T-helper 1 cell treated with Interleukin-12 subunit alpha and Interleukin-12 subunit beta and Interleukin-4 antibody, amounts not matched to agents 30 μg/mL and 1 μg/mL, for 36 hours (primary cell): Measurements from ENCODE around the gene CEP72.
A peak's percentile ranks its signal among the peaks of the same experiment; 100 is the strongest.

Experiments used
- H3K27ac Mint-ChIP-seq: one replicate; pipeline ENCODE4 v1.8.0; 2021; ENCODE audit warnings: mild to moderate bottlenecking, mixed read lengths
- H3K27me3 Mint-ChIP-seq: one replicate; pipeline ENCODE4 v1.8.0; 2021; ENCODE audit warnings: low read depth, mixed read lengths
- H3K36me3 Mint-ChIP-seq: one replicate; pipeline ENCODE4 v1.8.0; 2021; ENCODE audit warnings: low read depth, mixed read lengths
- H3K4me1 Mint-ChIP-seq: one replicate; pipeline ENCODE4 v1.8.0; 2021; ENCODE audit warnings: low read depth, mixed read lengths
- H3K4me3 Mint-ChIP-seq: one replicate; pipeline ENCODE4 v1.8.0; 2021; ENCODE audit warnings: mild to moderate bottlenecking, moderate library complexity, mixed read lengths
- H3K9me3 Mint-ChIP-seq: one replicate; pipeline ENCODE4 v1.8.0; 2021; ENCODE audit warnings: mixed read lengths

The CEP72 gene

DNA sequence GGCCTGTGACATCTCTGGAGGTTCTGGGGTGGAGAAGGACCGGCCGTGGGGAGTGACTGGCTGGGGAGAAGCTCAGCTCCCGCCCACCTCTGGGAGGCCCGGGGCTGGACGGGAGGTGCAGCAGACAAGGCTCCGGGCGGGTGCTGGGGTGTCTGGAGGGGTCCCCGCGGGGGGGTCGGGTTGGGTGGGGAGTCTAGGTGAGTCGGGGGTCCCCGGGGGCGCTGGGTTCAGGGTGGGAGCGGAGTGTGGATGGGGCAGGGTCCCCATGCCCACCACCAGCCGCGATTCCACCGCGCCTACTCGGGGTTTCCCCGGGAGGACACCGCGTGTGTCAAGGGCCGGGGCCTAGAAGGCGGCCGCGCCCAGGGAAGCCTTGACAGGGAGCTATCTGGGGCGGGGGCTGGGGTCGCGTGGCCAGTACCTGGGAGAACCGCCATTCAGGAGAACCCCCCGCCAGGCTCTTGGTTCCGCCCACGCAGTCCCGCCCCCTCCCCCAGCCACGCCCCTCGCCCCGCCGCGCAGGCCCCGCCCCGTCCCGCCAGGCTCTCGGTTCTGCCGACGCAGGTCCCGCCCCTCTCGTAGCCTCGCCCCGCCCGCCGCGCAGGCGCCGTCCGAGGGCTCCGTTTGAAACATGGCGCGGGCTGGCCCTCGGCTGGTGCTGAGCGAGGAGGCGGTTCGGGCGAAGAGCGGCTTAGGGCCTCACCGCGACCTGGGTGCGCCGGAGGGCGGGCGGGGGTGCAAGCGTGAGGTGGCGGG lies at the start of gene CEP72:
Gene CEP72, plus strand, starts transcription at position 610 of the 756 bp plus-strand sequence. Its CDS starts 22 bp downstream, at position 632.
- Mint-ChIP-seq H3K27me3 (no peaks in the 10 kb centered on the region), H3K36me3 (peaks cover 15% of the 10 kb centered on the region), H3K4me1 (peaks cover 38% of the 10 kb centered on the region), H3K27ac (peak within 1 kb of the TSS; percentile 85), H3K4me3 (peak within 1 kb of the TSS; percentile 96), H3K9me3 (peaks cover 4% of the 10 kb centered on the region)

DNA sequence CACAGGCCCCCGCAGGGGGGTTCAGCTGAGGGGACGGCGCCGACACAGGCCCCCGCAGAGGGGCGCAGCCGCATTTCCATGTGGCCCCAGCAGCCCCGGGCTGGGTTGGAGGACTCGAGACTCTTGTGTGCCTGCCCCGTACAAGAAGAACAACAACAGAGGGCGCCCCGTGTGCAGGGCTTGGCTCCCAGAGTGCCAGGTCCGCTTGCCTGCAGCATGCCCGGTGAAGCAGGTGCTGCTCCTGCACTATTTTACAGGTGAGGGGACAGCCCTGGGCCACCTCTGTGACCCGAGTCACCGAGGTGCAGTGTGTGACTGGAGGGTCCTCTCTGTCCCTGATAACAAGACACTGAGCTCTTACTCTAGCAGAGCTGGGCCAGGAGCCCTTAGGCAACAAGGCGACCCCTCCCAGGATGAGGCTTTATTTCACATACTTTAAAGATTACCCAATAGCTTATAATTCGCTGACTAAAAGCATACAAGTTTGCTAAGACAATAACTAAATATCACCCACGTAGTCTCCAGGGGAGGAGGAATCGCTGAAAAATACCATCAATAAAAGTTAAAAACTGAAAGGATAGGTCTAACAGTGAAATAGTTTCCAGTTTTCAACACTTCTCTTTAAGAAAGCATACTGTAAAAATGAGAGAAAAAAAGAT lies 46.2 kb upstream of the CEP72 start:
- Mint-ChIP-seq H3K4me3 (no peak overlapping the region), H3K4me1 (no peaks in the 10 kb centered on the region), H3K27ac (no peak overlapping the region), H3K9me3 (no peaks in the 10 kb centered on the region), H3K27me3 (peaks cover 16% of the 10 kb centered on the region), H3K36me3 (no peaks in the 10 kb centered on the region)

DNA sequence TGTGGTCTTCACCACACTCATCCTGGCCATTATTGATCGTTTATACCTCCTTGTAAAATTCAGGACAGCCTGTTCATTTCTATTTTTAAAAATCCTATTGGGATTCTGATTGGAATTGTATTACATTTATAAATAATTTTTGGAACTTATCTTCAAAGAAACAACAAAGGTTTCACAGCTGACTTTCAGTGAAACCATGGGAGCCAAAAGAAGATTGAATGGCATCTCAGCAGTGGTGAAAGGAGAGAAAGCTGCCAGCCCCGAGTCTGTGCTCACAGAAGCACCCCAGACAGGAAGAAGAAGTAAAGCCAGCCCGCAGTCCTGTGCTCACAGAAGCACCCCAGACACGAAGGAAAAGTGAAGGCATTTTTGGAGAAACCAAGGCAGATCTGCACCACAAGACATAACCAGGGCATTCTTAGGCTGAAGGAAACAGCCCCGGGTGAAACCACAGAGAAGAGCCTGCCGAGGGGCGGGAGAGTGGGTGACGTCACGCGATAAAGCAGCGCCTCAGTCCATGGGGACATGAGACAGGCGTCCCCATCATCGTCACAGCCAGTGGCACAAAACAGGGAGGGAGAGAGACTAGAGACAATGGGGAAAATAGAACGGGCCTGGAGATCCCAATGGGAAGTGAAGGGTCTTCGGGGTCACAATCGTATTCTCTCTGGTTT lies 45.4 kb upstream of the CEP72 start:
- Mint-ChIP-seq H3K27ac (no peak overlapping the region), H3K9me3 (no peaks in the 10 kb centered on the region), H3K4me3 (no peak overlapping the region), H3K4me1 (no peaks in the 10 kb centered on the region), H3K36me3 (no peaks in the 10 kb centered on the region), H3K27me3 (peaks cover 16% of the 10 kb centered on the region)

DNA sequence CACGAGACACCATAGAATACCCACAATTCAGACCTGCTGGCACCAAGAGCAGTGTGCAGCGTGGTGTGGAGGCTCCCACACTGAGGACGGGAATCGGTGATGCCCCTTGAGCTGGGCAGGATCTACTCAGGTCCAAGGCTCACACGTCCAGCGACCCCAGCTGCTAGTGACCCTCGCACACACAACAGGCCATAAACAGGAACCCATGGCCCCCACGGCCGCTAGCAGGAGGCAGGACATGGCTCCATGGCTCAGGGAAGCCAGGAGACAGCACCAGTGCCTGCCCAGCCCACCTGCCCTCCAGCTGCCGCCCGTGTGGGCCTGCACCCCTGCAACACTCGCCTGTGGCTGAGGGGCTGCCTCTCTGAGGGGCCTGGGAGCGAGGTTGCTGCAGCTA lies 44.5 kb upstream of the CEP72 start:
- H3K4me3 Mint-ChIP-seq, result no peak overlapping the region
- no peaks in the 10 kb centered on the region for H3K9me3 Mint-ChIP-seq
- H3K27ac Mint-ChIP-seq, result no peak overlapping the region
- no peaks in the 10 kb centered on the region for H3K36me3 Mint-ChIP-seq
- H3K4me1 Mint-ChIP-seq, result no peaks in the 10 kb centered on the region
- peaks cover 16% of the 10 kb centered on the region for H3K27me3 Mint-ChIP-seq

DNA sequence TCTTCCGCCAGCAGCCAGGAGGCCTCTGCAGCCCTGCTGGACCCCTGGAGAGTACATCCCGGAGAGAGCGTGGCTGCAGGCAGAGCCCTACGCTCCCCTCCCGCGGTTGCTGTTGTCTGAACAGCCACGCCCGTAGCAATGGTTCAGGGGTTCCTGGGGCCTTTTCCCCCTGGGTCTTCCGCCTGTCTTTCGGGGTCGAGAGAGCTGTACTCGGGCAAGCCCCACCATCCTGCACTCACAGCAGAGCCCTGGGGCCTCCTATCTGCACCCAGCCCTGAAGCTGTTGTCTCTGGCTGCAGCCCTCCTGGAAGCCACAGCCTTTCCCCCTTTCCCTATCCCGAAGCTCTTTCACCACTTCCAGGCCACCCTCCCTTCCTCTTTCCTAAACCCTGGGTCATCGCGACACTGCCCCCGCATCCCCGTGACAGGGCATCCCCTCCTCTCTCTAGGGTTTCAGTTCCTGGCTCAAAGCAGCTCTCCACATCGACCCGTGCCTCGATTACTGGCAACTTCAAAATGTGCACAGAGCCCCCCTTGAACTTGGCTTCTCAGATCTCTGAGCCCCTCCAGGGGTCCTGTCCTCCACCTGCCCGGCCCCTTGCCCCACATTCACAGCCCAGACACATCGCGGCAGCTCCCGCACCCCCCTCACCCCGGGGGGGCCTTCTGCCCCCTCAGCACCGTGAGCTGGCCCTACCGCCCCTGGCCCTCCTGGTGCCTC lies 43.9 kb upstream of the CEP72 start:
- H3K36me3 Mint-ChIP-seq, result no peaks in the 10 kb centered on the region
- peaks cover 16% of the 10 kb centered on the region for H3K27me3 Mint-ChIP-seq
- H3K27ac Mint-ChIP-seq, result no peak overlapping the region
- no peaks in the 10 kb centered on the region for H3K4me1 Mint-ChIP-seq
- no peaks in the 10 kb centered on the region for H3K9me3 Mint-ChIP-seq
- H3K4me3 Mint-ChIP-seq, result no peak overlapping the region

- peaks cover 16% of the 10 kb centered on the region for H3K27me3 Mint-ChIP-seq
- H3K36me3 Mint-ChIP-seq, result no peaks in the 10 kb centered on the region
- H3K27ac Mint-ChIP-seq, result no peak overlapping the region
- no peak overlapping the region for H3K4me3 Mint-ChIP-seq
- no peaks in the 10 kb centered on the region for H3K4me1 Mint-ChIP-seq
- no peaks in the 10 kb centered on the region for H3K9me3 Mint-ChIP-seq
These were observed 43.3 kb upstream of the CEP72 start for GRCh38 chr5:568809-569208.

GRCh38 chr5:569358-569867 lies 42.7 kb upstream of the CEP72 start:
- no peaks in the 10 kb centered on the region for H3K36me3 Mint-ChIP-seq
- H3K9me3 Mint-ChIP-seq, result no peaks in the 10 kb centered on the region
- H3K4me1 Mint-ChIP-seq, result no peaks in the 10 kb centered on the region
- H3K27me3 Mint-ChIP-seq, result peaks cover 16% of the 10 kb centered on the region
- no peak overlapping the region for H3K27ac Mint-ChIP-seq
- no peak overlapping the region for H3K4me3 Mint-ChIP-seq

DNA sequence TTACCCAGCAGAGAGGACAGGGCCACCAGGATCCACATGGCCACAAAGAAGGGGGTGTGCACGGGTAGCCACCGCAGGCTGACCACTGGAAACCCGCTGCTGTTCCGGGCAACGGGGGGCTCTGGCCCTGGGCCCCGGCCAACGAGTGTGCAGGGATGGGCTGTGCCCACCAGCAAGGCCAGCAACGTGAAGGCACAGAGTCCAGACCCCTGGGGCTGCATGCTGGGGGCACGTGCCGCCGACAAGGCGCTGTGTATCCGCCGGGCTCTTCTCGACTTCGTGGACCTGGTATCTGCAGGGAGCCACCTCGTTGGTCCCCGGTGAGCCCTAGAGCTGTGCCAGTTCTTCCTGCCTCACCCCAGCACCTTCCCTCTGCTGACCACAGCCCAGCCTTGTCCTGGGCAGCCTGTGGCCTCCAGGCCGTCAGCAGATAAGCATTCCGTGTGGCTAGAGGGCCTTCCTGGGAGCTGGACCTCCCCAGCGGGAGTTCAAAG lies 42.2 kb upstream of the CEP72 start:
- Mint-ChIP-seq H3K27ac (no peak overlapping the region), H3K9me3 (no peaks in the 10 kb centered on the region), H3K36me3 (no peaks in the 10 kb centered on the region), H3K4me1 (no peaks in the 10 kb centered on the region), H3K27me3 (peaks cover 16% of the 10 kb centered on the region), H3K4me3 (no peak overlapping the region)

DNA sequence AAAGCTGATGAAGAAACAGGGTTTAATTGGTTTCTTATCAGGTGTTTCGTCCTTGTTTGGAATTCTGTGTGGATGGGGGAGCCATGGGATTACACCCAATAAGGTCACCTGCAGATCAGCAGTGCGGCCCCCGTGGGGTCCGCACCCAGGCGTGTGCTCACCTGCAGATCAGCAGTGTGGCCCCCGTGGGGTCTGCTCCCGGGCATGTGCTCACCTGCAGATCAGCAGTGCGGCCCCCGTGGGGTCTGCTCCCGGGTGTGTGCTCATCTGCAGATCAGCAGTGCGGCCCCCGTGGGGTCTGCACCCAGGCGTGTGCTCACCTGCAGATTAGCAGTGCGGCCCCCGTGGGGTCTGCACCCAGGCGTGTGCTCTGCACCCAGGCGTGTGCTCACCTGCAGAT lies 41.7 kb upstream of the CEP72 start:
- Mint-ChIP-seq H3K9me3 (no peaks in the 10 kb centered on the region), H3K27me3 (peaks cover 22% of the 10 kb centered on the region), H3K4me1 (no peaks in the 10 kb centered on the region), H3K4me3 (no peak overlapping the region), H3K36me3 (no peaks in the 10 kb centered on the region), H3K27ac (no peak overlapping the region)

DNA sequence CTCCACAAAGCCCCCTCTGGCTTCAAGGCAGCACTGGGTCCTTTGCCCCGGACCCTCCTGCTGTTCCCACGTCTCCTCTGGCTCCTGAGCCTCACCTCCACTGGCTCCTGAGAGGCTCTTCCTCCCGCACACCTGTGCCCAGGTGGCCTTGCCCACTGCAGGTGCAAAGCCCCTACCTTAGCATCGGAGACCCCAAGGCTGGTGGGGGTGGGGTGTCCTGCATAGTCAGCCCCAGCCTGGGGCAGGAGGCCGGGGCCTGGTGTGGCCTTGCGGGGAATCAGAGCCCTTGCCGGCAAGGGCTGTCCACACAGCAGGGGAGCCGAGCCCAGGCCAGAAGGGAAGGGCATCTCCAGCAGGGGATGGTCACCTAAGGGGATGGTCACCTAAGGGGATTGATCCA lies 41.3 kb upstream of the CEP72 start:
- Mint-ChIP-seq H3K27me3 (peaks cover 21% of the 10 kb centered on the region), H3K4me1 (no peaks in the 10 kb centered on the region), H3K27ac (no peak overlapping the region), H3K4me3 (no peak overlapping the region), H3K36me3 (no peaks in the 10 kb centered on the region), H3K9me3 (no peaks in the 10 kb centered on the region)

DNA sequence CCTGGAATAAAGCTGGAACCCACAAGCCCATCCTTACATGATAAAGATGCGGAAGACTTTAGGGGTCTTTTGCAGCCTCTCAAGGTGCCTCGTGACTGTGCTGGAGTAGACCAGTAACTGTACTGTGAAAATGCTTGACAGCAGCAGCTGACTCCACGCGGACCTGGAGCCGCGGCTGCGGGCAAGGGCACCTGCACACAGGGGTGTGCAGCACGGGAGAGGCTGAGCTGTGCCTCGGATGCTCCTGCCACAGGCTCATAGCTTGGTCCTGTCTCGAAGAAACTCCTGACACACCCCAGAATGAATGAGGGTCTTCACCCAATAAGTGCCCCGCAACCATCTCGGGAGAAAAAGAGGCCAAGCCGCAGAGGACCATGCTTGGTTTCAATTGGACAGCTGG lies 40.3 kb upstream of the CEP72 start:
- Mint-ChIP-seq H3K27me3 (peaks cover 17% of the 10 kb centered on the region), H3K27ac (no peak overlapping the region), H3K36me3 (no peaks in the 10 kb centered on the region), H3K9me3 (peaks cover 4% of the 10 kb centered on the region), H3K4me1 (no peaks in the 10 kb centered on the region), H3K4me3 (no peak overlapping the region)

DNA sequence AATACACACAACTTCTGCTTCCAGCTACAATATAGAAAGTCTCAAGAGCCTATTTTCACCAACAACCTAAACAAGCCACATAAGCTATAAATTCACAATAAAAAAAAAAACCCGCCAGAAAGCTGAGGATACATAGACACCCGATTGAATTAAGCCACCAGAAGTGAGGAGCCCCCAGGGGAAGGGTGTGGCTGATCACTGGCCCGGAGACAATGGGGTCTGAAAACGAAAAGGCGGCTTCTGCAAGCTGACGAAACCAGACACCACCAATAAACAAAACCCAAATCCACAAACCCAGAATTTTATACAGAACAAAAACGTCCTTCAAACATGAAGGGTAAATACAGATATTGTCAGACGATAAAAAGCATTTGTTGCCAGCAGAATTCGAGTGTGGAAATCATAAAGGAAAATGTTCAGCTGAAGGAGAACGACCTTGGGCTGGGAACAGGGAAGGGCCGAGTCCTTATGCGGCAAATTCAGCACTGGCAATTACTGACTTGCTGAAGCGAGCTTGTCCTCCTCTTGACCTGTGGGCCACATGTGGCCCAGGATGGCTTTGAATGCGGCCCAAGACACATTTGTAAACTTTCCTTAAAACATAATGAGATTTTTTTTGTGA lies 39.6 kb upstream of the CEP72 start:
- Mint-ChIP-seq H3K4me1 (no peaks in the 10 kb centered on the region), H3K36me3 (no peaks in the 10 kb centered on the region), H3K27me3 (peaks cover 11% of the 10 kb centered on the region), H3K27ac (no peak overlapping the region), H3K4me3 (no peak overlapping the region), H3K9me3 (peaks cover 4% of the 10 kb centered on the region)

GRCh38 chr5:573206-573605 lies 38.9 kb upstream of the CEP72 start:
- Mint-ChIP-seq H3K9me3 (peaks cover 4% of the 10 kb centered on the region), H3K4me1 (no peaks in the 10 kb centered on the region), H3K36me3 (no peaks in the 10 kb centered on the region), H3K27me3 (peaks cover 18% of the 10 kb centered on the region), H3K4me3 (no peak overlapping the region), H3K27ac (no peak overlapping the region)

- Mint-ChIP-seq H3K4me1 (no peaks in the 10 kb centered on the region), H3K4me3 (no peak overlapping the region), H3K9me3 (peaks cover 4% of the 10 kb centered on the region), H3K27ac (no peak overlapping the region), H3K27me3 (peaks cover 23% of the 10 kb centered on the region), H3K36me3 (no peaks in the 10 kb centered on the region)
These were observed 38.2 kb upstream of the CEP72 start for GRCh38 chr5:573976-574375.
